HG03060 (cell line): ENCODE data around the gene ANKRA2.
"Not testable (repeated sequence)": the region's sequence is repeated elsewhere in the genome, so short reads cannot be mapped to it uniquely, and the experiment has no call there.

Experiments
- ATAC-seq: cut with Tn5 transposase; IDR thresholded peaks from one replicate; pipeline ENCODE4 v1.9.1; 2021; ENCODE audit warnings: low read depth, moderate number of reproducible peaks; ENCODE audit not compliant: unreplicated experiment

ANKRA2 gene

DNA sequence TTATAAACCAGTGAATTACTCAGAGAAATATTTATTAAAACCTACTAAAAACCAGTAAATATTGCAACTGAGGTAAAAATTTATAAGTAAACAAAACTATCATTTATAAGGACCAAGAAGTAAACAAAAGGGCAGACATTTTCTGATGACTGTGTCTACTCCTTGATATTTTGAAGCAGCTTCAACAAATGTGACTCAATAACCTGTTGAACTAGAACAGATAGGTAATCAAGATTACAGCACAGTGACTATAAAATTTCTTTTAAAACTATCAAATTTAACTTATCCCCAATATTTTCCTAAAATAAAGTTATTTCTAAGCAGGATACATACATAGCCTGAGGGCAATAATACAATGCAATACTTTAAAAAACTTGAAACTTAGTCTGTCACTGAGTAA lies 12.8 kb downstream of the ANKRA2 start:
- no peak for ATAC-seq

DNA sequence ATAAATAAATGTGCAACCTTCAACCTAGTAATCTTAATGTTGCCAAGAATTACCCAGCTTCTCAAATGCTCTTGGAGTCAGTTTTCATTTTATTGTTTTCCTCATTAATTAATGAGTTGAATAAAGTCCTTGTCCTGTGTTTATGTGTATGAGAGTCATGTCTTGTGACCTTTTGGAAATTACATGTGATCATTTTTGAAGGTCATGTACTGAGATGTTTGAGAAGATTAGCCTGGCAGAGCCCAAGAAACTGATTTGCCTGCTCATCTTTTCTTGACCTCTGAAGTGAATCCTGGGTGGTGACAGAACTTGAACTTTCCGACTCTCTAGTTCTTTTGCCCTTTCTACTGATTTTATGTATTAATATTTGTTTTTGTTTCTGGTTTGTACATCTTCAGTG lies 15.4 kb downstream of the ANKRA2 start:
- ATAC-seq = no peak

DNA sequence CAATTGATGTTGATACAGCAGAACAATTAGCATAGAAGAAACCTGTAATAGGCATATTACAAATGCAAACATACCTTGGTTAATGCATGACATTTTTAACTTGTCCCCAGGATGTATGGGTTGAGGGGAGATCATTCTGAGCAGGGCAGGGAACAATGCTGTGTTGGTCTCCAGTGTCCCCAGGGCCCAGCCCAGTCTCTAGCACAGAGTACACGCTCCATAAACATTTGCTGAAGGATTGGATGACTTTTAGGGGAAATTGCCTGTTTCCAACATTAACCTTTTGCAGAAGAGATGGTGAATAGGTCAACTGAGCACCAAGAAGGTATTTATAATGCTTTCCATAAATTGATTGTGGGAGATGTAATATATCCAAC lies 20.0 kb downstream of the ANKRA2 start:
- ATAC-seq = no peak

DNA sequence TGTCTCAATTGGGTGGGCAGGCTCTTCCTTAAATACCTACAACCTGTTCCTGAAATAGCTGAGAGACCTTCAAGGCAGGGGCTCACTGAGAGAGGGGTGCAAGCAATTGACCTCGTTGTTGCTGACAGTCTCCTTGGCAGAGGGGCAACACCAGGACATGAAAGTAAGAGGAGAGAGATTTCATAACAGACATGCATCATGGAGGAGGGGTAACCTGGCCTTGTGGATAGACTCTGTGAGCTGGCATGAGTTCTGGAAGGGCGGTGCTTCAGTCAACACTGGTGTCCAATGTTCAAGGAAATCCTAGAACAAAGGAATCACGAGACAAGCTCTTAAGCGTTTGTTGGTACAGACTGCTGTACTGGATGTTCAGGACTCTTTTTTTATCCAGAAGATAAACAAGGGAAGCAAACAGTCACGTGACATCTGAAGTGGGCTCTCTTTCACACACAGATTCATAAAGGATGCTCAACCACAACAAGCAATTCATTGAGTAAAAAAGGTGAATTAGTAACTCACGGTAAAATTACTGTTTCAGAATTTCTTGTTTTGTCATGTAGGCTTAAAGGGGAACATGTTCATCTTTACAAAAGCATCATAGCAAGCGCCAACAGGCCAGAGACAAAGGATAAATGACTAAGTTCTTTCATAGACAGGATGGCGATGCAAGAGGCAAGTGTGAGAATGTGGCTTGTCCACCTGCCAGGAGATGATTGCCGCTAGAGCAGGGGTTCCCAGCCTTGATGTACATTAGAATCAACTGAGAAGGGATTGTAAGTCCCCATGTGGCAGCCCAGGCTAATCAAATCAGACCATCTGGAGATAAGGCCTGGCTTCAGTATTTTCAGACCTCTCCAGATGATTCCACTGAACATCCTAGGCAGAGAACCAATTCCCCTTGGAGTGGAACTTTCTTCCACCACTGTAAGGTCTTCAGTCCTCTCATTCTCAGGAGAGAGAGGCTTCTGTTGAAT lies 20.7 kb downstream of the ANKRA2 start:
- ATAC-seq = no peak

DNA sequence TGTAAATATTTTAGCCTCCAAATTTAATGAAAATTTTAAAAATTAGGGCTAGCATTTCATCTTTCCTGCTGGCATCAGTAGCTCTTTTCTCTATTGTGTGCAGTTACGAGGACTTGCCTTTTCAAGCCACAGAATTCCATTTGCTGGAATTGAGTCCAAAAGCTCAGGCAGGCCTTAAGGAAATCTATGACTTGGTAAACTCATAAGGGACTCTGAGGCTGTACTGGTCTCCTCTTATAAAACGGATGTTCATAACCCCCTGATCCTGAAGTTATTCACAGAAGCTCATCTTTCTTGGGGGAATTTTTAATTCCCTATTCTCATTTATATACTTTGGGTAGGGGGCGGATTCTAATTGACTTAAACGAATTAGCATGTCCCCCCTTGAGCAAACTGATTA lies 23.4 kb downstream of the ANKRA2 start:
- no peak for ATAC-seq

DNA sequence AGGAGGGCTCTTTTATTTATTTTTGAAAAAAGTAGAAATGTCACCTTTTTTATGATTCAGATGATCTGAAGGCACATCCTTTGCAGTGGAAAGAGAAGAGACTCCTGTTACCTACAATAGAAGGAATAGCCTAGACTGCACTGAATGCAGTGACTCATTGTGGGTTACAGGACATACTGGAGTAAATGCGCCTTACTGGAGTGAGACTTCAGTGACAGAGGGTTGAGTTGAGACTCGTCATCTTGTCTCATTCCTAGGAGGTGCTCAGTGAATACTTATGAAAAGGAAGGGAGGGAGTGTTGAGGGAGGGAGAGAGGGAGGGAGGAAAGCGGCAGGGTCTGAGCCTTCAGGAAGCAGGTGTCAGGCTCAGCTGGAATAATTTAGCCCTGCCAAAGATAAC lies 25.2 kb downstream of the ANKRA2 start:
- ATAC-seq = no peak

DNA sequence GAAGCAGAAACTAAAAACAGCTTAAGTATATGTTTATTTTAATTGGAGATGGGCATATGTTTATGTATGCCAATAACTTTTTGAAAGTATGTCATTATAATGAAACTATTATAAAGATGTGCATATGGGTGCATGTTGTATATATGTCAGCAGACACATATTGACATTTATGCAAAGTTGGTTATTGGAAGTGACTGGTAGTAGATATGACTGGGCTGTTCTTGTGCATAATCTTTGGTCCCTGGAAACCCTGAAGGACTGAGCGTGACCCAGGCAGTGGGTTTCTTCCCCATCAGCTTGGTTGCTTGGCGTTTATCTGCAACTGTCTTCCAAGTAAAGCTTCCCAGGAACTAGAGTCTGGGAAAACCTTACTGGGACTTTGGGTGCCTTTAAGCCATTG lies 25.7 kb downstream of the ANKRA2 start:
- no peak for ATAC-seq

DNA sequence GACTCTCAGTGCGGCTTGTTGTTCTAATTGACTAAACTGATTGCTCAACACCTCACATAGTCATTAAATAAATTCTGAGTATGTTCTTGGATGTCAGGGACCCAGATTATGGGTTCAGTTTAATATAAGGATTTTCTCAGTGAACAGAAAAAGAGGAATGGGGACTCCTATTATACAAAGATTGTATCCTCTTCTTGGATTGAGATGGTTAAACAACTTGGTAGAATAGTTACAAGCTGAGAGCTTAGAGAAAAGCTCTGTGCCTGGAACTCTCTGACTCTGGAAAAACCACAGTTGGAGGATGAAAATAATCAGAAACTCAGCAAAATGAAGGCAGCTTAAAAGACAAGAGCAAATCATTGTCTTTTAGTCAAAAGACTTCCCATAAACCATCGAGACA lies 30.5 kb downstream of the ANKRA2 start:
- no peak for ATAC-seq

DNA sequence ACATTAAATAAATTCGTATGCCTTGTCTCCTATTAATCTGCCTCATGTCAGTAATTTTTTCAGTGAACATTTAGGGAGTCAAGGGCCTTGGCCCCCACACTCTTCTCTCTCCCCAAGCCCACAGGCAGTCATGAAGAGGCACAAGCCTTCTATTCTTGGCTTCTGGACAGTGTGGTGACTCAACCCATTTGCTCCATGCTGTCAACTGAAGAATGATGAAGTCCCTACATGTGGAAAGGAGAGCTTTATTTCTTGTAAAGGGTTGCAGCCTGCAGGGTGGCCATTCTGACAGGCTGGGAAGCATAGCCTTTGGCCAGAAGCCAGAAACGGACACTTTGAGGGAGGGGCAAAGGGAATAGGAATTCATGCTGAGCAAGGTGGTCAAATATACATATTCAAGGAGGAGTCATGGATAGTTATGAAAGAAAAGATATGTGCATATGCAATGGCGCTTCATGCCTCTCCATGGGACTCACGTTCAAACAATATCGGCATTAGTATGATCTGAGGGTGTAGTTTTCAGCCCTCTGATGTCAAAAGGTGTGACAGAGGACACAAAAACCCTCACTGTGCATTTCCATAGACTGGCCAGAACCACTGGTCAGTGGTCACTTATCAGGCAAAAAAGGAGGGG lies 31.3 kb downstream of the ANKRA2 start:
- ATAC-seq = no peak

DNA sequence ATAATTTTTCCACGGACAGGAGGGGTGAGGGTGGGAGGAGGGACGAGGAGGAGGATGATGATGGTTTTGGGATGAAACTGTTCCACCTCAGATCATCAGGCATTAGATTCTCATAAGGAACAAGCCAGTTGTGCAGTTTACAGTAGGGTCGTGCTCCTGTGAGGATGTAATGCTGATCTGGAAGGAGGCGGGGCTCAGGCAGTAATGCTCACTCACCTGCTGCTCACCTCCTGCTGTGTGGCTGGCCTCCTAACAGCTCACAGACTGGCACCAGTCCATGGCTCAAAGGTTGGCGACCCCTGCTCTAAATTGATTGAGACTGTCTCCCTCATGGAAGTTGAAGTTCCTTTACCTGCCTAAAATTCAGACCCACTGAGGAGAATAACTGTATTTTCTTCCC lies 33.2 kb downstream of the ANKRA2 start:
- ATAC-seq = no peak

DNA sequence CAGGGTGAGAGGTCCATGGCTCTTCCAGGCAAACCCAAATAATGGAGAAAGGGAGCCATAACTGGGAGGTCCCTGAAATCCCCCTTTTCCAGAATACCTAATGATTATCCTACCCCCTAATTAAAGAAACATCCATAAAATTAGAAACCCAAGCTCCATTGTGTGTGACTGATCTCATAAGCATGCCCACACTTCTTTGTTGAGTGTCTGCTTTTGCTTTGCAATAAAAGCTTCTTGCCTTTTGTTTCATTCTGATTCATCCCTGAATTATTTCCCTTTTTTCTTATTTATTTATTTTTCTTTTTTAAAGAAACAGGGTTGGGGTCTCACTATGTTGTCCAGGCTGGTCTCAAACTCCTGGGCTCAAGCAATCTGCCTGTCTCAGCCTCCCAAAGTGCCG lies 34.1 kb downstream of the ANKRA2 start:
- ATAC-seq = no peak

DNA sequence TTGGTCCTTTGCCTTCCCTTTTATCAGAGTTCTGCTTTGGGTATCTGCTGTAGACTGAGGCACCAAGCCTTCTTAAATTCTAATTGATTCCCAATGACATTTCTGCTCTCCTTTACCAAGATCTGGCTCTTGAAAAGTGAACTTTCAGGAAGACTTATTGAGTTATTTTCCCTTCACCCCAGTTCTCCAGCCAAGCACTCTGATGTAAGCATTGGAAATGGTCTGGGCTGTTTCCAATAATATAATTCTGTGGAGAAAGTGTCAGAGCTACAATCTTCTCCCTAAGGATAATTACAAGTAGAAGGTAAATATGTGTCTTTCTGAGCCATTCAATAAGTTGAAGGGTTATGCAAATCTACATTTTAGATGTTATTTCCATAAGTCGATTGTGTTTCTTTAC lies 36.4 kb downstream of the ANKRA2 start:
- ATAC-seq = no peak

DNA sequence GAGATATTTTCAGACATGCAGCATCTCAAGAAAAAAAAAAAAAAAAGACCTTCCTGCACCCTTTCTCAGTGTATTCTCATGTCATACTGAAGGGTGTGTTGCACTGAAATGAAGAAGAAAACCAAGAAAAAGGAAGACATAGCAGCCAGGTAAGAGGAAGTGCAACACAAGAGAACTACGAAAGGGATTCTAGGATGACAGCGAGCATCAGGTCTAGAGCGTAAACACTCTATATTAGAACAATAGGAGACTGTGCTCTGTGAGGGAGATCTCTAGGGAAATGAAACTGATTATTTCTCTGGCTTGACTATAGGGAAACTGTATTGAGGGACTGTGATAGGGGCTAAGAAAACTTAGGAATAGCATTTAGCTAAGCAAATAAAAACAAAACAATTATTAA lies 37.2 kb downstream of the ANKRA2 start:
- ATAC-seq = no peak

DNA sequence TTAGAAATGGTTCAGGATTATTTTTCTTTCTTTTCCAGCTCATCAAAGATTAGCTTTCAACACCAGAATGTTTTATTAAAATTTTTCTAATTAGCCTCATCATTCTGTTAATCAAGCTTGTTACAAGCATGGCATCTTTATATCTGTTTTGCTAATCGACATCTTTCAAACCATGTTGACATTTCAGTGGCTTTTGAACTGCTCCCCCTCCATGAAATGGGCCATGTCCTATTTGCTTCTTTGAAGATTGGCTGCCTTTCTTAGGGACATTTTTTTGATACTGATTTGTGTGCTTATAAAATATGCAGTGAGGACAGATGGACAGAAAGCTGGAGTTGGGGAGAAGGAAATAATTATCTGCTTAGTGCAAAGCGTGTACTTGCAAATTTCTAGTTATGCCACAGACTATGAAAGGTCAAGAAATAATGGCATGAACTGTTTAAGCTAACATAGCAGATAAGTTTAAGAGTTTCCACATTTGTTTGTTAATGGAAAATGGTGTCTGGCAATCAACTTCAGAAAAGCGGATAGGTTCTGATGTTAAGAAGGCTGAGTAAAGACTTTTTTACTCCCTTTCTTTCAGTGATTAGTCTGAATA lies 39.7 kb downstream of the ANKRA2 start:
- no peak for ATAC-seq

DNA sequence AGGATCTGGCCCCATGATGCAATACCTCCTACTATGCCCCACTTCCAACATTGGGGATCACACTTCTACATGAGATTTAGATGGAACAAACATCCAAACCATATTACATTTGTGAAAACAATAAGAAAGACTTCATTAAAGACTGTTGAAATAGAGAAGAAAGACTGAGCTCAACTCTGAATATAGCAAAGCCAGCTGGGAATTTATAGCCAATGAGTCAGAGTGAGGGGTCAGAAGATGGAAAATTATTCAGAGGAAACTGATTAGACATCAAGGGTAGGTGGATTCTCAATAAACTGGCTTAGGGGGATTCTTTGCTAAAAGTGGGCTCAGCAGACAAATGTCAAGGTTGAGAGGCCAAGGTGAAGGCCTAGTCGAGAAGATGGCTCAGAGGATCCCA lies 41.6 kb downstream of the ANKRA2 start:
- ATAC-seq = no peak

DNA sequence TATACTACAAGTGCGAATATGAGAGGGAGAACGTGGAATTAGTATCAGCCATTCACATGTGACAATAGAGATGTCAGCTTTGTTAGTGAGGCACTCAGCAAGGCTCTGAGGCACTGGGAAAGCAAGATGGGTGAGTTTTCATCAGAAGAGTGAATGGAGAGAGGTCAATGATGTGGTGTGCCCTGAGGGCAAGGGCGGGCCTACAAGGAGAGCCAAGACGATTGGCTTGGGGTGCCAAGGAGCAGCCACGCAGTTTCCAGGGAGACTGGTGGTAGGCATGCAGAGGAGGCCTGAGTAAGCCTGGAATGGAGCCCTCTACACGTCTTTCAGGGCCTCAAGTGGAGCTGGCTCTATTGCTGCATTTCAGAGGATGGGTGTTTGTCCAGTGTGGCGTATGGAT lies 42.5 kb downstream of the ANKRA2 start:
- no peak for ATAC-seq

DNA sequence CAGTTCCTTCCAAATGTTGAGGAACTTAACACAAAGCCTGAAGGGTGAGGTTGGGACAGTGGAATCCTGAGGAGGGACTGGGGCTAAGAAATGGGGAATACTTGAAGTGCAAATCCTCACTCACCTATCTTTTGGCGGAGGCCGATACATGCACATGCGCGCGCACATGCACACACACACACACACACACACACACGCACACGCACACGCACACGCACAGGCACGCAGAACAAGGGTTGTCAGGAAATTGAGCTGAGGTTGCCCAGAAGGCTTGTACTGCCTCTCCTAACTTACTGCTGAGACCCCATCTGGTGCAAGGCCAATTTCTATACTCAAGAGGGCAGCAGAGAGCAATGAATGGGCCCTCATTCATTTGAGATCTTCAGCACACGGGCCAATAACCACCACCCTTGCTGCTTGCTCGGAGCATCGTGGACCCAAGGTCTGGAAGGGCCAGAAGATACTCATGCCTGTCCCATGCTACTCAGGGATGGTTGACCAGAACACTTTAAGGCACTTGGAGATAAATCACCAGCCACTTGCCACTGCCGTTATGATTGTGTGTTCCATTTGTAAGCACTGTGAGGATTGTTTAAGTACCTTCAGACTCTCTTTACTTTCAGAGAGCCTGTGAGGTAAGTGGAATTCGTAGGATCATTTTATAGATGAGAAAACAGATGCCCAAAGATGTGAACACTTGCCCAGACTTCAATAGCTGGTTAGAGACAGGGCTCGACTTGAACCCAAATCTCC lies 45.7 kb downstream of the ANKRA2 start:
- ATAC-seq = no peak

DNA sequence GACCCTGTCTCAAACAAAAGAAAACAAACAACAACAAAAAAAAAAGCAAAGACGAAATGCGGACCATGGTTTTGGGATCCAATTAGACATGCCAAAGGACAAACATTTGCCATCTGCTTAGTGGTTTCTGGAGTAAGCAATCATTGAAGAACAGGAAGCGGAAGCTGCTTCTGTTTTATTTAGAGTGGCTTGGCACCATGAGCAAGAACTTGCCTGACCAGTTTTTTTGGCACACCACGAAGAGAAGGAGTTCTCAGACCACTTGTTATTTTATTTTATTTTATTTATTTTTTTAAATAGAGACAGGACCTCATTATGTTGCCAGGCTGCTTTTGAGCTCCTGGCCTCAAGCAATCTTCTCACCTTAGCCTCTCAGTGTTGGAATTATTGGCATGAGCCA lies 50.2 kb downstream of the ANKRA2 start:
- ATAC-seq = no peak

DNA sequence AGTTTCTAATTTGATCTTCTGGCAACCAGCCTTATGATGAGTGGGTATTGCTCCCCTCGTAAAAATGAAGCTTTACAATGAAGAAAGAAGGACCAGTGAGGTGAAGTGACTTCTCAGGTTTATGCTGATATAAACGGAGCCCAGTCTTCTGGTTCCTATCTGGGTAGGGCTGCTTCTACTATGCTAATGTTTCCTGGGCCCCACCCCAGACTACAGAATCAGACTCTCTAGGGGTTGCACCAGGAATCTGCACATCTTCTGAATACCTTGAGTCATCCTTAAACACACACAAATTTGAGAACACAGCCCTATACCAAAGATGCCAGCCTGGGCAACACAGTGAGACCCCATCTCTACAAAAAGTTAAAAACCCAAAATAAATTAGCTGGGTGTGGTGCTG lies 51.0 kb downstream of the ANKRA2 start:
- ATAC-seq = no peak

DNA sequence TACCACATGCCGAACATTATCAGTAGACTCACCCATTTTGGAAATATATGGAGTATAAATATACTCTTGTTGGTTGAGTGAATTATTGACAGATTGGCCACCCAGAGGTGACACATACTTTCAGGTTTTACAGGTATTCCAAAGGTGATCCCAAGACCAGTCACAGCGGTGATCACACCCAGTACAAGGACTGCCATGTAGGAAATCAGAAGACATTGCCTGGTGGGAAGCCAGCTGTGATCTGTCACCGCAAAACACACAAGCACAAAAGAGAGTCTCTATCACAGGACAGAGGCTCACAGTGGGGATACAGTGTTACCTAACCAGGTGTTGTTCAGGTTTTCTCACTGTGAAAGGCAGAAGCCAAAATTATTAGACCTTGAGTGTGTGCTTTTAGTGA lies 51.4 kb downstream of the ANKRA2 start:
- no peak for ATAC-seq

DNA sequence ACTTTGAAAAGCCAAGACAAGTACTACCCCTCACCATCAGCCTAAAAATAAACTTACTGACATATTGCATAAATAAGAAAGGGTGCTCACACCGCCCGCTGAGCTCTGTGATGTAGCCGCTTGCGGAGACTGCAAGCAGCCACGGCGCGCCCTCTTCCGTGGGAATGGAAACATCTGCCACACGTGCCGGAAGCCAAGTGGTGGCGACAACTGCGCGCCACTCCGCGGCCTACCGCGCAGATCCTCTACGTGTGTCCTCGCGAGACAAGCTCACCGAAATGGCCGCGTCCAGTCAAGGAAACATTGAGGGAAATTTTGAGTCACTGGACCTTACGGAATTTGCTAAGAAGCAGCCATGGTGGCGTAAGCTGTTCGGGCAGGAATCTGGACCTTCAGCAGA lies 56.9 kb downstream of the ANKRA2 start:
- not testable (repeated sequence) for ATAC-seq
